Amniotic epithelial cell (primary cell): Measurements from ENCODE around the gene TPP2.
A peak's percentile ranks its signal among the peaks of the same experiment; 100 is the strongest.

ENCODE experiments used
- DNase-seq: peaks from one replicate; pipeline ENCODE4 v3.0.0-alpha.2; 2010; ENCODE audit warnings: low read depth

Gene TPP2

GRCh38 chr13:102657630-102658029 is 60.8 kb downstream of the TPP2 start:
- DNase-seq, result no peak

GRCh38 chr13:102658660-102659059 is 61.9 kb downstream of the TPP2 start:
- DNase-seq, result no peak

- no peak for DNase-seq
Measured at GRCh38 chr13:102659168-102659713, 62.5 kb downstream of the TPP2 start.

GRCh38 chr13:102667023-102667422 is 70.2 kb downstream of the TPP2 start:
- DNase-seq, result no peak

- DNase-seq, result no peak
Measured at GRCh38 chr13:102667911-102668310, 71.1 kb downstream of the TPP2 start.

- DNase-seq, result no peak
Measured at GRCh38 chr13:102670130-102670529, 73.3 kb downstream of the TPP2 start.

- DNase-seq, result no peak
Measured at GRCh38 chr13:102675115-102675514, 78.3 kb downstream of the TPP2 start.

- DNase-seq, result no peak
Measured at GRCh38 chr13:102677122-102677521, 80.3 kb downstream of the TPP2 start.

GRCh38 chr13:102678339-102679107 is 81.7 kb downstream of the TPP2 start:
- DNase-seq, result no peak

- no peak for DNase-seq
Measured at GRCh38 chr13:102679449-102680132, 82.8 kb downstream of the TPP2 start.

GRCh38 chr13:102680133-102680717 is 83.4 kb downstream of the TPP2 start:
- DNase-seq, result no peak

- peak; percentile 31 for DNase-seq
Measured at GRCh38 chr13:102680842-102681740, 84.3 kb downstream of the TPP2 start.

- no peak for DNase-seq
Measured at GRCh38 chr13:102682211-102682610, 85.4 kb downstream of the TPP2 start.

GRCh38 chr13:102682727-102683126 is 85.9 kb downstream of the TPP2 start:
- no peak for DNase-seq

GRCh38 chr13:102683637-102684036 is 86.9 kb downstream of the TPP2 start:
- no peak for DNase-seq

- DNase-seq, result no peak
Measured at GRCh38 chr13:102686024-102686423, 89.2 kb downstream of the TPP2 start.

- DNase-seq, result no peak
Measured at GRCh38 chr13:102687520-102687919, 90.7 kb downstream of the TPP2 start.

- DNase-seq, result no peak
Measured at GRCh38 chr13:102688306-102688973, 91.7 kb downstream of the TPP2 start.

- no peak for DNase-seq
Measured at GRCh38 chr13:102690883-102691282, 94.1 kb downstream of the TPP2 start.

- no peak for DNase-seq
Measured at GRCh38 chr13:102692491-102692826, 95.7 kb downstream of the TPP2 start.

GRCh38 chr13:102693250-102693649 is 96.5 kb downstream of the TPP2 start:
- DNase-seq, result no peak
